ENCODE data around the gene TUBB2B.
"Not testable (repeated sequence)": the region's sequence is repeated elsewhere in the genome, so short reads cannot be mapped to it uniquely, and the experiment has no call there.

Gene TUBB2B

DNA sequence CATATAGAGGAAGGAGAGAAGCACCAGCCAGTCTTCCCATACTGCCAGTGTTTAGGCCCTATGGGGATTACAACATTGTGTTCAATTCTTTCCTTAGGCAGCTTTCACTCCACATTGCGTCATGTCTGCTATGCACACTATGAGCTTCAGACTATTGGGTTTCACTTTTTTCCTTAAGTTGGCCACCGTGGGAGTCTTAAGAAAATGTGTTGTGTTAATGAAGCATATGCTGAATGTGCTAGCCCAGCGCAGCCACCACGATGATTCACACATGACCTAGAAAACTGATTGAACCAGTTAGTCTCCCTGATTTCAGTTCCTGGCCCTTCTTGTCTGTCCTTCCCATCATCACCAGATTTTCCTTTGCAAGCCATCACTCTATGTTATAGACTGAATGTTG, 21.5 kb downstream of the TUBB2B start:
- H3K27ac ChIP-seq, result no peak overlapping the region
- TF ChIP-seq, protein P1, sequence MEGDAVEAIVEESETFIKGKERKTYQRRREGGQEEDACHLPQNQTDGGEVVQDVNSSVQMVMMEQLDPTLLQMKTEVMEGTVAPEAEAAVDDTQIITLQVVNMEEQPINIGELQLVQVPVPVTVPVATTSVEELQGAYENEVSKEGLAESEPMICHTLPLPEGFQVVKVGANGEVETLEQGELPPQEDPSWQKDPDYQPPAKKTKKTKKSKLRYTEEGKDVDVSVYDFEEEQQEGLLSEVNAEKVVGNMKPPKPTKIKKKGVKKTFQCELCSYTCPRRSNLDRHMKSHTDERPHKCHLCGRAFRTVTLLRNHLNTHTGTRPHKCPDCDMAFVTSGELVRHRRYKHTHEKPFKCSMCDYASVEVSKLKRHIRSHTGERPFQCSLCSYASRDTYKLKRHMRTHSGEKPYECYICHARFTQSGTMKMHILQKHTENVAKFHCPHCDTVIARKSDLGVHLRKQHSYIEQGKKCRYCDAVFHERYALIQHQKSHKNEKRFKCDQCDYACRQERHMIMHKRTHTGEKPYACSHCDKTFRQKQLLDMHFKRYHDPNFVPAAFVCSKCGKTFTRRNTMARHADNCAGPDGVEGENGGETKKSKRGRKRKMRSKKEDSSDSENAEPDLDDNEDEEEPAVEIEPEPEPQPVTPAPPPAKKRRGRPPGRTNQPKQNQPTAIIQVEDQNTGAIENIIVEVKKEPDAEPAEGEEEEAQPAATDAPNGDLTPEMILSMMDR (conservative IDR thresholded peaks at IDR 0.05; ENCODE audit: low read depth), result no peak
- DNase-seq (ENCODE audit: low spot score), result peak; percentile 32
- ChIA-PET CTCF (no interaction called here), POLR2A (ENCODE audit: low non-redundant PET) (no interaction called here)

DNA sequence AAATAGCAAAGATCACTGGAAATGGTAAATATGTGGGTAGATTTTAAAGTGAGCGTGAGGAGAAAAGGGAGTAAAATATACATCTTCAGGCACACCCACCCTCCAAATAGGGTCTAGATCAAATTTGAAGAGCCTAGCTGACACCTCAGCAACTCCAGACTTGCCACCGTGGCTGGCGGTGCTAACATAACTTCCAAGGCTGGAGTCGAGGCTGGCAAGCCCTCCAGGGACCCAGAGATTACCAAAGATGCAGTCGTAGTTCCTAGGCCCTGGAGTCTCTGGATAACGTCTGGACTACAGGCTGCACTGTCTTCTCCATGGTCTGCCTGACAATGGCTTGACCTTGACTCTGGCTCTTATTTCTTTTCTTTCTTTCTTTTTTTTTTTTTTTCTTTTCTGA, 22.5 kb downstream of the TUBB2B start:
- CTCF ChIA-PET, result interaction anchor here (0.8 kb wide), 1 partner anchor 301 kb away, joined by 4 read pairs; no protein-coding TSS in a partner anchor
- H3K27ac ChIP-seq, result no peak overlapping the region
- no peak for DNase-seq (ENCODE audit: low spot score)
- POLR2A ChIA-PET (ENCODE audit: low non-redundant PET), result no interaction called here
- TF ChIP-seq, protein P1 (conservative IDR thresholded peaks at IDR 0.05; ENCODE audit: low read depth), result no peak

DNA sequence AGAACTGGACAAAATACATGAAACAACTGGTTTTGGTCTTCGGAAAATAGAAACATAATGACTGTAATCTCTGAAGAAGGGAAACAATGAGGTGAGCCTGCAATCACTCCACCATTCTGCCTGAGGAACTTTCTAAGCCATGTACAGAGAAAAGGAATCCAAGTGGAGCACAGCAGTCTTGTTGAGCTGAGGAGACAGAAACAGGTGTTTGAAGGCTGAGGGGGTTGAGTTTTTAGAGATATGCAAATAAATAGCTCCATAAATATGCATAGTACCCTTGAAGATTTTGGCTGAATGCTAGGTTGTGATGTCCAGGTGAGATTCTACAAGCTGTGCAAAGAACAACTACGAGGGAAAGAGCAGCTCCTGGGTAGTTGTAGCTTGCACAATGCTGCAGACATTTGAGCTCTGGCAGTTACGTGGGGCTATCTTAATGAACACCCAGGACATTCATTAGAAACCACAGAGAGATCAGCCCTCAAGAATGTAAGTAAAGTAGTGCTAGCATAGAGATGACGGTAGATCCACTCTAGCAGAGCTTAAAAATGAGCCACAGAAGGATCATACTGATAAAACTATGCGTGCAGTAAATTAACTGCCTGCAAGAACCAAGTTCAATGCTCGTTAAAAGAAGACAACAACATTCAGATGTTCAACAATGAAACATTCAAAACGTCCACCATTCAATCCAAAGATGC, 24.3 kb downstream of the TUBB2B start:
- ChIA-PET CTCF (no interaction called here), POLR2A (ENCODE audit: low non-redundant PET) (no interaction called here)
- no peak overlapping the region for H3K27ac ChIP-seq
- TF ChIP-seq, protein P1 (conservative IDR thresholded peaks at IDR 0.05; ENCODE audit: low read depth), result no peak
- DNase-seq (ENCODE audit: low spot score), result no peak

DNA sequence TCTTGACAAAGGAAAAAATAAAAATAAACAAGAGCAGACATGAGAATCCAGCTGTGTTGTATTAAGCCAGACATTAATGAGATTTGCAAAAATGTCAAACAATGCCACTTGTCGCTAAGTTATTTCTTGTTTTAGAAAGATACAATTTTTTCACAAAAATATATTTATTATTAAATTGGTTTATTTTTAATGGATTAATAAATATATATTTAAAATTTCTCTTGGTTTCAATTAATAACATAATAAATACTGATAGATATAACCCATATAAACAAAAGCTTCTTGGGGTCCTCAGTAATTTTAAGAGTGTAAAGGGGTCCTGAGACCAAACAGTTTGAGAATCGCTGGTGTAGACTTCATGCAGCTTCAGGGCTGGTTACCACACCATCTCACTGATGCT, 26.1 kb downstream of the TUBB2B start:
- POLR2A ChIA-PET (ENCODE audit: low non-redundant PET), result no interaction called here
- no peak overlapping the region for H3K27ac ChIP-seq
- CTCF ChIA-PET, result no interaction called here
- TF ChIP-seq, protein P1 (conservative IDR thresholded peaks at IDR 0.05; ENCODE audit: low read depth), result no peak
- DNase-seq (ENCODE audit: low spot score), result no peak

DNA sequence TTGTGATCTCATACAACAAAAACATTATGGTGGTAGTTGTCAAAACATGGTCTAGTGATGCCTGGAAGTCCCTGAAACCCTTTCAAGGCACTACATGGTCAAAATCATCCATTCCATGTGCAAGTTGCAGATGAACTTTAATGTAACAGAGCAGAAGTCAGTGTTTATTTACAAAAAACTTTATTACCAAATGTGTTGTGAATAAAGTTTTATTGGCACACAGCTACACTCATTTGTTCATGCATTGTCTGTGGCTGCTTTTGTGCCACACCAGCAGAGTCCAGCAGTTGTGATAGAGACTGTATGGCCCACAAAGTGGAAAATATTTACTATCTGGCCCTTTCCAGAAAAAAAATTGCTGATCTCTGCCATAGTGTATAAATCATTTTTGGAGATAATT, 26.8 kb downstream of the TUBB2B start:
- DNase-seq (ENCODE audit: low spot score), result no peak
- ChIA-PET CTCF (no interaction called here), POLR2A (ENCODE audit: low non-redundant PET) (no interaction called here)
- TF ChIP-seq, protein P1 (conservative IDR thresholded peaks at IDR 0.05; ENCODE audit: low read depth), result no peak
- H3K27ac ChIP-seq, result no peak overlapping the region

- H3K27ac ChIP-seq, result no peak overlapping the region
- DNase-seq (ENCODE audit: low spot score), result no peak
- TF ChIP-seq, protein P1 (conservative IDR thresholded peaks at IDR 0.05; ENCODE audit: low read depth), result no peak
- CTCF ChIA-PET, result interaction anchor here (0.6 kb wide), 1 partner anchor 1456 kb away, joined by 3 read pairs; no protein-coding TSS in a partner anchor
- POLR2A ChIA-PET (ENCODE audit: low non-redundant PET), result no interaction called here
Observed at GRCh38 chr6:3199382-3199781, 28.1 kb downstream of the TUBB2B start.

DNA sequence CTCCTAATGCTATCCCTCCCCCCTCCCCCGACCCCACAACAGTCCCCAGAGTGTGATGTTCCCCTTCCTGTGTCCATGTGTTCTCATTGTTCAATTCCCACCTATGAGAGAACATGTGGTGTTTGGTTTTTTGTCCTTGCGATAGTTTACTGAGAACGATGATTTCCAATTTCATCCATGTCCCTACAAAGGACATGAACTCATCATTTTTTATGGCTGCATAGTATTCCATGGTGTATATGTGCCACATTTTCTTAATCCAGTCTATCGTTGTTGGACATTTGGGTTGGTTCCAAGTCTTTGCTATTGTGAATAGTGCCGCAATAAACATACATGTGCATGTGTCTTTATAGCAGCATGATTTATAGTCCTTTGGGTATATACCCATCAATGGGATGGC, 29.7 kb downstream of the TUBB2B start:
- POLR2A ChIA-PET (ENCODE audit: low non-redundant PET); CTCF ChIA-PET; DNase-seq (ENCODE audit: low spot score); H3K27ac ChIP-seq: not testable (repeated sequence)

Measured in RWPE1 (cell line).